SK-N-DZ (cell line): ENCODE results near the gene SEMA4D.

Experiments
- DNase-seq: peaks from one replicate; pipeline ENCODE4 v3.0.0-alpha.2; 2015; ENCODE audit warnings: low spot score

The SEMA4D gene

DNA sequence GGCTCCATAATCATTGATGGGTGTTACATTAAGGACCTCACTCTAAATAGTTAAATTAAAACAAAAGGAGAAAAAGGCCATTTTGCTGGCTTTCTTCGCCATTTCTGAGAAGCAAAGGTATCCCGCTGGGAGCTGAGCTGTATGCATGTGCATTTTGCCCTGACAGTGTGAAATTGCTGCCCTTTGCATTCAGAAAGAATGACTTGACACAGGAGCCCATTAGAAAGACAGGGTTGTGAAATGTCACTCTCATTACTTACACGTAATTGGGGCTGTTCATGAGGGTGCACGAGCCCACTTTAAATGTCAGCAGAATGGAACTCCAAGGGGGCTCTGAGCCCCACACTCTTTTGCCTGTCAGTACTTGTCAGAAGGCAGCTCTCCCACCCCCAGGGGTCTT, 85.0 kb downstream of the SEMA4D start:
- DNase-seq: no peak

DNA sequence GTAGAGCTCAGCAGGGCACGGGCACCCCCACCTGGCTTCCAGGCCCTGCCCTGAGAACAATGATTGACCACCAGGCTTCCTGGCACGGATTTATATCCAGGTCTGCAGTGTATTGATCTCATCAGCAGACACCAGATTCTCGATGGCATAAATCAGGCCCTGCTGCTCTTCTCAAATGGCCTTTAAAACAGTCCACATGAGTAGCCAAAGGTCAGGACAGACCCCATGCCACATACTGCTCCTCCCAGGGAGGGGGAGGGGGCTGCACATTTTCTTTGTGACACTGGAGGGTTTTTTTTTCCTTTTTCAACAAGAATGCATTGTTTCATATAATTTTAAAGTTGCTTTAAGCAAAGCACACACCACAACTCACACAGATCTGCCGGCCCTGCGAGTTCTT, 85.4 kb downstream of the SEMA4D start:
- DNase-seq: no peak

GRCh38 chr9:89411759-89412158, 86.2 kb downstream of the SEMA4D start:
- no peak for DNase-seq

DNA sequence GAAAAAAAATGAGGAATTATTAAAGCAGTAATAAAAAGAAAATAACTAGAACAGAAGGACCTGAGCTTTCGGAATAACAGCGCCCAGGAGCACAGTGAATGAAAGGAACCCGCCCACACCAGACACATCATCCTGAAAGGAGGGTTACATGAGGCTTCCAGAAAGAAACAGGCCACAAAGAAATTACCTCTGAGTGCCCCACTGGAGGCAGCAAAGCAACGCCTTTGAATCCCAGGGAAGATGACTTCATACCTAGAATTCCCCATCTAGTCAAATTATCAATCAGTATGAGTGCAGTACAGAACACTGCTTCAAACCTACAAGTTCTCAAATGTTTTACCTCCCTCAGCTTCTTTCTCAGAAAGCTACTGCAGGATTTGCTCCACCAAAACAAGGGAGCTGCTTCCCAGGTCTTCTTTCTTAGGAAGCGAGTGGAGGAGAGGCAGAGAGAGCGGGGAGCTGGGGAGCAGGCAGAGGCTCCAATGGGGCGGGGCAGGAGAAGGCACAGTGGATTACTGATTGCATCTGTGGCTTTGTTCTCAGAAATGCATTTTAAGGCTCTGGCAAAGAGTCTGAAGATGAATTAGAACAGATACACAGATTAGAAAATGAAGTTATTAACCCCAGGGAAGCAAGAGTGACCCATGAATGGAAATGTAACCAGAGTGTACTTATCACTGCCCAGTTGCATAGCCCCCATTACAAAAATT, 87.1 kb downstream of the SEMA4D start:
- DNase-seq: no peak

DNA sequence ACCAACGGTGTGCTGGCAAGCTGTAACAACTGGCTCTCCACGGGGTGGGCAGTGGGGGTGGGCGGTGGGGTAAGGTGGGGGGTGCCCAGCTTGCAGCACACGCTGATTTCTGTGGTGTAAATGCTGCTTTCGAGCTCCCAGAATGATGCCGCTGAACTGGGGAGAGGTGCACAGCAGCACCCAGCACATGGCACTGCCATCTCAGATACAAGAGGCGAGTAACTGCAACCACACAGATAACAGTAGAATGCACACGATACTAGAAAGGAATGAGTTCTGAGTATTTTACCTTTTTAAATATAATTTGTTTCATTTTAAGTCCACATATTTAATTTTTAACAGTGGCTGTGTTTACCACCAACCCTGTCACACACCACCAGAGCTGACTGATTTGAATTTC, 87.9 kb downstream of the SEMA4D start:
- no peak for DNase-seq

DNA sequence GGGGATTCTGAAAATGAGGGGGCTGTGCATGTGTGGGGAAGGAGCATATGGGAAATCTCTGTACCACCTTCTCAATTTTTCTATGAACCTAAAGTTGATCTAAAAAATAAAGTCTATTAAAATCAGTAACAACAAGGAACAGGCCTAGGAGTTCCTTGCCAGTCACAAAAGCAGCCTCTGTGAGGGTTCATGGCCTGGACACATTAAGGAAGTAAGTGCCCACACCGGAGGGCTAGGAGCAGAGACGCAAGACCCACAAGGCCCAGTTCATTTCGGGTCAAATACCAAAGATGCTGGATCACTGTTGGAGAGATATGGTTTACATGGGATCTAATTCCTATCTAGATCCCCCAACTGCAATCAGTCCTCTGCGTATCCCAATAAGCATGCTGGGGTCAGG, 88.4 kb downstream of the SEMA4D start:
- DNase-seq: no peak

GRCh38 chr9:89408628-89409101, 89.2 kb downstream of the SEMA4D start:
- DNase-seq: no peak

DNA sequence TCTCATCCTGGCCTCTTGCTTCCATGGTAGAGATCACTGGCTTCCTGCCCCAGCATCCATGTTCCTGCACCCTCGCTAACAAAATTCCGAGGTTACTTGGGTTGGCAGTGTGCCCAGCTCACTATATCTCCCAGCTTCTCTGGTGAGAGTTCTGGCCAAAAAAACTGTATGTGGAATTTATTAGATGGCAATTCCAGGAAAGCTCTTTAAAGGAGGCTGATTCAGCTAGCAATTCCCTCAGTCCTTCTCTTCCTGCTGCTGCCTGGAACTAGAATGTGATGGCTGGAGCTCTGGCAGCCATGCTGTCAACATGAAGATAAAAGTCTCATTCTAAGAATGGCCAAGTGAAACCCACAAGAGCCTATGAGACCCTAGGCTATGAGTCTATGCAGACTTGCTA, 90.8 kb downstream of the SEMA4D start:
- no peak for DNase-seq

- no peak for DNase-seq
Observed at GRCh38 chr9:89405826-89406225, 92.1 kb downstream of the SEMA4D start.

GRCh38 chr9:89404074-89404473, 93.8 kb downstream of the SEMA4D start:
- no peak for DNase-seq

GRCh38 chr9:89402695-89403427, 95.1 kb downstream of the SEMA4D start:
- no peak for DNase-seq

DNA sequence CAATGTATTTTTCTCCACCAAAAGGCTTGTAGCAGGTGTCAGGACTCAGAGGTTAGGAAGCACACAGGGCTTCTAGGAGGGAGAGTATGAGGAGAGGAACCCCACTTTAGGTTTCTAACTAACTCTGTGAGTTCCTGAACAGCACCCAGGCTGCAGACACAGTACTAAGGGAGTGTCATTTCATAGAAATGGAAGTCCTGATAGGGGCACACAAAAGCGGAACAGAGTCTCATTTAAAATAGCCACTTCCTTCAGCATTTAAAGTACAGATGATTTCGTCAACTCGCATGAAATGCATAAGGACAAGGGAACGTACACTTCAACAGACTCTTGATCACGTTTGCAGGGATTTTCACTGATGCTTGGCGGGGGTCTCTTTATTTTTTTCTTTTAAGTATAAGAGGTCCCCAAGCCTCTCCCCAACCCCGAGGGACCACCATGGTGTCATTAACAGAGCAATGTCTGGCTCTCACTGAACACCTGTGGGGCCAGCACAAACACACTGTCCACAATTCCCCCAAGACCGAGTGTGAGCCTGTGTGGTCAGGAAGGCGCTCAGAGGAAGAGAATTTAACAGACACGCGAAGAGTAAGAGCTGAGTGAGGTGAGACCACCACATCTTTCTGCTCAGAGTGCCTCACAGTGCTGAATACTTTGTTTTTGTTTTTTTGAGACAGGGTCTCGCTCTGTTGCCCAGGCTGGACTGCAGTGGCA, 97.4 kb downstream of the SEMA4D start:
- no peak for DNase-seq

DNA sequence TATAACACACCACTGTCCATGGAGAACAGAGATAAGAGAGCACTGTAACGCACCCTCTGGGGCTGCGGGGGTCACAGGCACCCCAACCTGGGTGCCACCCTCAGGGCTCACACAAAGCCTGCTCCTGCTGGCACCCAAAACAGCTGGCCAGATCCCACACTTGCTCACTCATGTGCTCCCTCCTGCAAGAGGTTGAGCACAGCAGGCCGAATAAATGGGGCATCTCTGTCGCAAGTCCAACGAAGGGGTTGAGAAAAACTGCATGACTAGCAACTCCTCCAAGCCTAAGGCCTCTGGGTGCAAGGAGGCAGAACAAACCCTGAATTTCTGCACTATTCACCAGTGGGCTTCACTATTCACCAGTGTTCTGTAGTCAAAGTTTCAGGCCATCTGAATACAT, 99.3 kb downstream of the SEMA4D start:
- no peak for DNase-seq

GRCh38 chr9:89397471-89397870, 100.4 kb downstream of the SEMA4D start:
- no peak for DNase-seq

GRCh38 chr9:89395931-89396710, 101.8 kb downstream of the SEMA4D start:
- no peak for DNase-seq

GRCh38 chr9:89394412-89394811, 103.5 kb downstream of the SEMA4D start:
- DNase-seq: no peak

GRCh38 chr9:89391585-89391984, 106.3 kb downstream of the SEMA4D start:
- DNase-seq: no peak

GRCh38 chr9:89390578-89391116, 107.3 kb downstream of the SEMA4D start:
- DNase-seq: no peak

DNA sequence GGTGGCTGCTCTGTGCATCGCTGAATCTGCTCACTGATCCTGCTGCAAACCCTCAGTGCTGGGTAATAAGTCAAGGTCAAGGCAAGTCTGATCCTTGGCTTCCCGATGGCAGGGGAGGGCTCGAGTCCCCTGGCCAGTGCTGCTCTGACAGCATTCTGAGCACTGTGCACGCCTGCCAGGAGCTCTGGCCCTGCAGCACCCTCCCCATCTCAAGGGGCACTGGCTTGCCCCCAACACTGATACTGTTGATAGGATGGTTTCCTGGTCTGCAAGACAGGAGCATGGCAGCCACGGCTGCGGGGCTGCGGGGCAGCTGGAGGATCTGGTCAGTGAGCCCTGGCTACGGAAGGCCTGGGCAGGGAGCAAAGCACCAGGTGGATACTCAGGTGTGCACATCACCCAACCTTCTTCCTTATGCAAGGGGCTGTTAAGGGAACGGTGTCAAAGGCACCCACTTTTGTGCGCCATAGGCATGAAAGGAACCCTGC, 107.8 kb downstream of the SEMA4D start:
- no peak for DNase-seq

- DNase-seq: no peak
Observed at GRCh38 chr9:89388868-89389177, 109.1 kb downstream of the SEMA4D start.

DNA sequence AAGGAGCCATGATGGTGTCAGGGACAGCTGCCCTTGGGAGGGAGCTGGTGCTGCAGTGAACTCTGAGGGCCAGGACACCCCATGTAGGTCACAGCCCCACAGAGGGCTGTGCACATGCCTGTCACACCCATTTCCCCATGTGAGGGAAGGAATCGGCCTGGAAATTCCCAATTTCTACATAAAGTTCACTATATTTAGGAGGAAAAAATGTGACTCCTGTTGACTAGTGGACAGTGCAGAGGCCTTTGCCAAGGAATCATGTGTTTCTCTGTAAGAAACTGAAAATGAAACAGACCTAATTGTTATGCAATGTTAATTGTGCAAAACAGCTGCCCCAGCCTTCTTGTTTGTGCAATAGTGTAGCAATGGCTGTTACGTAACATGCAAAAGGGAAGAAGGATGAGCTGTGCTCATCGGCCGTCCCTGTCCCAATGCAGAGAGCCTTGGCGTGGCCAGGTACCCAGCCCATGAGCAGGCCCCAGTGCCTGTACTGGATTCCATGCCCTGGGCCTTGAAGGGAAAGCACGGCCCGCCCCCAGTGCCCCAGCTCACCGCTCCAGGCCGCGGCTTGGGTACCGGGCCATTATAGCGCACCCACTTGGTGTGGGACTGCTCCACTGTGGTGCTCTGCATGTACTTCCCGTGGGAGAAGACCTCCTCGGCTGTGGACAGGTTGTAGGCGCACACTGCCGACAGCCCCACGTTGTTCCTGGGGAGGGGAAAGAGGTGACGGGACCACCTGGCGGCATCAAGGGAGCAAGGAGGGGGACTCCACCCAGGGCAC, 109.6 kb downstream of the SEMA4D start:
- DNase-seq: no peak
